Esophagus squamous epithelium (tissue), 5 donors: ENCODE results near the gene C10orf71. TPM values are rescaled to one million over a fixed set of nuclear protein-coding genes. Genes with fewer than 3 reads are reported as not detected.

Source experiments
- DNase-seq: peaks from one replicate; lab custom pipeline; 2025; lab: John Stamatoyannopoulos, UW
- H3K27ac ChIP-seq, 4 donors: fragments of 200-600 bp; sonication (generic); one replicate each; pipeline ENCODE4 v1.5.1; 2016 to 2019; ENCODE audit warnings: mild to moderate bottlenecking in 1 of 4
- H3K27me3 ChIP-seq, 4 donors: fragments of 200-600 bp; sonication (generic); 1 replicate in 3 of 4; 2 replicates in 1 of 4; pipeline versions ENCODE4 v1.5.1 to v1.6.0; 2017 to 2021; ENCODE audit warnings: antibody characterized with exemption in 1 of 4
- H3K36me3 ChIP-seq, 3 donors: fragments of 200-600 bp; sonication (generic); one replicate each; pipeline ENCODE4 v1.5.1; 2016 to 2019
- H3K4me1 ChIP-seq, 3 donors: fragments of 200-600 bp; sonication (generic); one replicate each; pipeline ENCODE4 v1.5.1; 2017 to 2019
- H3K4me3 ChIP-seq, 4 donors: fragments of 200-600 bp; sonication (generic); 1 replicate in 3 of 4; 2 replicates in 1 of 4; pipeline ENCODE4 v1.5.1; 2016 to 2019; ENCODE audit warnings: mild to moderate bottlenecking in 2 of 4, moderate library complexity in 1 of 4
- H3K9me3 ChIP-seq, 3 donors: fragments of 200-600 bp; sonication (generic); one replicate each; pipeline ENCODE4 v1.5.1; 2016 to 2019
- CTCF ChIP-seq, 6 experiments: fragments of 450-650 bp in 4 of 6; fragments of 200-600 bp in 2 of 6; sonication (generic) in 2 of 6; IDR thresholded peaks; one replicate each; pipeline ENCODE4 v1.5.1; 2016 to 2019; ENCODE audit warnings: antibody characterized with exemption in 6 of 6, mild to moderate bottlenecking in 4 of 6, moderate library complexity in 4 of 6
- POLR2A ChIP-seq, 4 donors: fragments of 450-650 bp; IDR thresholded peaks; one replicate each; pipeline ENCODE4 v1.6.1; 2017; ENCODE audit warnings: antibody characterized with exemption in 4 of 4, mild to moderate bottlenecking in 4 of 4, moderate library complexity in 3 of 4
- WGBS, 2 donors: methylation state at CpG; one replicate each; pipeline ENCODE4 v1.1.5; 2018; 5-methylcytosine and 5-hydroxymethylcytosine counted together
- intact Hi-C: fragments of 100-400 bp; cut with DNase I; formaldehyde crosslinking; loops from one replicate; pipeline ENCODE4 v1.15.0; 2022
- total RNA-seq, 4 donors: library from RNA; depleted of rRNA; stranded (reverse); fragments of >200 nt; gene quantifications; one replicate each; pipeline ENCODE4 v1.1.0, GENCODE V29; 2016
- donor health status: DM: yes; HTN: yes; CAD: no.

The C10orf71 gene
- total RNA-seq, 4 donors from 2014 or later, result under 0.01 TPM; not detected in 3

GRCh38 chr10:49281461-49281860, 17.5 kb upstream of the C10orf71 start:
- intact Hi-C loops, result no loop called here
- TF ChIP-seq CTCF (IDR thresholded peaks at IDR 0.05) (no peak), POLR2A (IDR thresholded peaks at IDR 0.05) (no peak)
- WGBS, 2 donors, result 75 to 88% methylated on average over 3 to 5 of the region's 13 CpGs
- Histone ChIP-seq H3K27me3 (peaks cover 0 to 14% (median 0%) of the 10 kb centered on the region in 4 donors), H3K4me3 (no peak overlapping the region), H3K9me3 (no peaks in the 10 kb centered on the region), H3K27ac (no peak overlapping the region), H3K36me3 (no peaks in the 10 kb centered on the region), H3K4me1 (no peaks in the 10 kb centered on the region)
- DNase-seq, result no peak

- Histone ChIP-seq H3K4me3 (no peak overlapping the region), H3K36me3 (no peaks in the 10 kb centered on the region), H3K9me3 (no peaks in the 10 kb centered on the region), H3K27me3 (peaks cover 0 to 14% (median 0%) of the 10 kb centered on the region in 4 donors), H3K4me1 (no peaks in the 10 kb centered on the region), H3K27ac (no peak overlapping the region)
- intact Hi-C loops, result no loop called here
- 45 to 63% methylated on average over 3 of the region's 3 CpGs for WGBS, 2 donors
- TF ChIP-seq POLR2A (IDR thresholded peaks at IDR 0.05), result no peak
- no peak for TF ChIP-seq CTCF (IDR thresholded peaks at IDR 0.05)
- DNase-seq, result no peak
Observed at GRCh38 chr10:49282306-49282705, 16.7 kb upstream of the C10orf71 start.

- H3K27ac ChIP-seq, result no peak overlapping the region
- intact Hi-C loops, result no loop called here
- no peaks in the 10 kb centered on the region for H3K4me1 ChIP-seq
- no peak for TF ChIP-seq POLR2A (IDR thresholded peaks at IDR 0.05)
- TF ChIP-seq CTCF (IDR thresholded peaks at IDR 0.05), result no peak
- no peaks in the 10 kb centered on the region for H3K9me3 ChIP-seq
- no peak overlapping the region for H3K4me3 ChIP-seq
- WGBS, 2 donors, result 54 to 69% methylated on average over 4 to 11 of the region's 12 CpGs
- H3K27me3 ChIP-seq, result peaks cover 0 to 14% (median 0%) of the 10 kb centered on the region in 4 donors
- no peaks in the 10 kb centered on the region for H3K36me3 ChIP-seq
- DNase-seq, result no peak
Observed at GRCh38 chr10:49282879-49283341, 16.1 kb upstream of the C10orf71 start.

- TF ChIP-seq CTCF (IDR thresholded peaks at IDR 0.05), result no peak
- TF ChIP-seq POLR2A (IDR thresholded peaks at IDR 0.05), result no peak
- 83 to 88% methylated on average over 2 to 5 of the region's 6 CpGs for WGBS, 2 donors
- peaks cover 0 to 14% (median 0%) of the 10 kb centered on the region in 4 donors for H3K27me3 ChIP-seq
- no peaks in the 10 kb centered on the region for H3K4me1 ChIP-seq
- no peaks in the 10 kb centered on the region for H3K36me3 ChIP-seq
- no peak for DNase-seq
- no peak overlapping the region for H3K4me3 ChIP-seq
- intact Hi-C loops, result no loop called here
- no peak overlapping the region for H3K27ac ChIP-seq
- no peaks in the 10 kb centered on the region for H3K9me3 ChIP-seq
Observed at GRCh38 chr10:49283491-49283890, 15.5 kb upstream of the C10orf71 start.

GRCh38 chr10:49284356-49284755, 14.6 kb upstream of the C10orf71 start:
- TF ChIP-seq POLR2A (IDR thresholded peaks at IDR 0.05) (no peak), CTCF (IDR thresholded peaks at IDR 0.05) (no peak)
- no peak overlapping the region for H3K4me3 ChIP-seq
- H3K4me1 ChIP-seq, result no peaks in the 10 kb centered on the region
- peaks cover 0 to 13% (median 0%) of the 10 kb centered on the region in 4 donors for H3K27me3 ChIP-seq
- 87 to 100% methylated on average over 1 to 3 of the region's 5 CpGs for WGBS, 2 donors
- H3K27ac ChIP-seq, result no peak overlapping the region
- DNase-seq, result no peak
- intact Hi-C loops, result no loop called here
- H3K9me3 ChIP-seq, result no peaks in the 10 kb centered on the region
- H3K36me3 ChIP-seq, result no peaks in the 10 kb centered on the region
